NCI-H2227 treated with DMSO at 0.1 percent for 48 hours (cell line): ENCODE results near the gene THRAP3.
A peak's percentile ranks its signal among the peaks of the same experiment; 100 is the strongest.
"Not testable (repeated sequence)": the region's sequence is repeated elsewhere in the genome, so short reads cannot be mapped to it uniquely, and the experiment has no call there.

Source experiments
- DNase-seq: peaks from one replicate; lab custom pipeline; 2025; lab: John Stamatoyannopoulos, UW

THRAP3 gene

DNA sequence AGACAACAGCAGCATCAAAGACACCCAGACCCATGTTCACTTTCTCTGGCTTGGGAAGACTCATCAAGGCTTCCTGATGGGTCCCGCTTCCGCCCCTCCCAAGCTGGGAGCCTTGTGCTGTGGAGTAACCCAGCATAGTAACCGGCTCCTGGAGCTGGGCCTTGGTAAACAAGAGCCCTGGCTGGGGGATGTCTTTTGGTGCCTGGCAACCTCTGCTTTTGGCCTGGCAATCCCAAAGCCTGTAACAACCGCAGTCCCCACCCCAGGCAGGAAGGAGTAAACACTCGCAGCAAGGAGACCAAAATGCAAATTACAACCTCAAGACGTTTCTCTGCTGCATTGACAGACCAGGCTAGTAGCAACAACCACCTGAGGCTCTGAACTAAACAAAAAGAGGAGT is 16.9 kb upstream of the THRAP3 start:
- DNase-seq: no peak

GRCh38 chr1:36208978-36209703 is 15.1 kb upstream of the THRAP3 start:
- DNase-seq: no peak

GRCh38 chr1:36211307-36211706 is 12.9 kb upstream of the THRAP3 start:
- no peak for DNase-seq

DNA sequence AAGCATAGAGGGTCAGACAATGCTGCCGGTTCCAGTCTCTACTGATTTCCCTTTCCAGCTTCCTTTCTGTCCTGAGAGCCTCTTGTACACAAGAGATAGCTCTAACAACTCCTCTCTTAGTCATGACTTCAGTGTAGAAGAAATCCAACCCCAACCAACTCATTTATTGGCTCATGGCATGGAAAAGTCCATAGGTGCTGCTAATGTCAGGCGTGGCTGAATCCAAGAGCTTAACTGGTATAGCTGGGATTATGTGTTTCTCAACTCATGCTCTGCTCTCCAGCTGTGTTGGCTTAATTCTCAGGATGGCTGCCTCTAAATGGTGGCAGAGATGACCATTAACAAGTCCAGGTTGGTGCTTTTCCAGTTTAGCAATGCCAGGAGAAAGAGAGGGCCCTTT is 12.4 kb upstream of the THRAP3 start:
- no peak for DNase-seq

DNA sequence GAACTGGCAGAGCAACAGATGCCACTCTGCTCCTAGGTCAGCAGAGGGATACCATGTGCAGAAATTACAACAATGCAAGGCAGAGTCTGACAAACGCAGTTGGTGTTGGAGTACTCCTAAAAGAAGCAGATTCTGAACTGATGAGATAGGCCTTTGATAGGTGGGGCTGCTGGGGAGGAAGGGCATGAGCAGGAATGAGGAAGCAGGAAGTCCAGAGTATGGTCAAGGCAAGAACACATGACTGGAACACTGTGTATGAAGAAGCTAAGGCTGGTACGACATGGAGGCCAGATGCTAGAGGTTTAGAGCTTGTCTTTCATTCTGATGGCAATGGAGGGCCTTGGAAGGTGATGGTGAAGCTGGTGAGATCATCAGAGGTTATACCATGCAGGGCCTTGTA is 11.5 kb upstream of the THRAP3 start:
- DNase-seq: no peak

GRCh38 chr1:36217670-36218069 is 6.6 kb upstream of the THRAP3 start:
- DNase-seq: no peak

- DNase-seq: not testable (repeated sequence)
These were observed 2.3 kb upstream of the THRAP3 start for GRCh38 chr1:36221901-36222300.

DNA sequence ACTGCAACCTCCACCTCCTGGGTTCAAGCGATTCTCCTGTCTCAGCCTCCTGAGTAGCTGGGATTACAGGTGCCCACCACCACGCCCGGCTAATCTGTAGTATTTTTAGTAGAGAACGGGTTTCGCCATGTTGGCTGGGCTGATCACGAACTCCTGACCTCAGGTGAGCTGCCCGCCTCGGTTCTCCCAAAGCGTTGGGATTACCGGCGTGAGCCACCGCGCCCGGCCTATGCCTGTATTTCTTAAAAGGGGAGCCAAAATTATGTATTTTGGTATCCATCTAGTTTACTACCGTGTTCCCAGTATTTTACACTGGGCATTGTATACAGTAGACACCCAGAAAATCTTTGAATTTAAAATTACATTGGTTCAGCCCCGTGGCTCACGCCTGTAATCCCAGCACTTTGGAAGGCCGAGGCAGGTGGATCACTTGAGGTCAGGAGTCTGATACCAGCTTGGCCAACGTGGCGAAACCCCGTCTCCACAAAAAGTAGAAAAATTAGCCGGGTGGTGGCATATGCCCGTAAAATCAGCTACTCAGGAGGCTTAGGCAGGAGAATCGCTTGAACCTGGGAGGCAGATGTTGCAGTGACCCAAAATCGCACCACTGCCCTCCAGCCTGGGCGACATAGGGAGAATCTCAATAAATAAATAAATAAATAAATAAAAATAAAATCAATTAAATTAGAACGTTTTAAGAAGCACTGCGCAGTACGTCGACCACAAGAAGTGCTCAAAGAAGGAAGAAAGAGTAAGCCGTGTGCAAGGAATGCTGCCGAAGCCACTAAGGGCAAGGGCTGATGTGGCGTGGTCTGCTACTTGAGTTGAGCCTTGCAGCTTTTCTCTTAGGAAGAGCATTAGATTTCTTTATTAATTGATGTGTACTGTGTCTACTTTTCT is 1.5 kb upstream of the THRAP3 start:
- peak; percentile 66 for DNase-seq

DNA sequence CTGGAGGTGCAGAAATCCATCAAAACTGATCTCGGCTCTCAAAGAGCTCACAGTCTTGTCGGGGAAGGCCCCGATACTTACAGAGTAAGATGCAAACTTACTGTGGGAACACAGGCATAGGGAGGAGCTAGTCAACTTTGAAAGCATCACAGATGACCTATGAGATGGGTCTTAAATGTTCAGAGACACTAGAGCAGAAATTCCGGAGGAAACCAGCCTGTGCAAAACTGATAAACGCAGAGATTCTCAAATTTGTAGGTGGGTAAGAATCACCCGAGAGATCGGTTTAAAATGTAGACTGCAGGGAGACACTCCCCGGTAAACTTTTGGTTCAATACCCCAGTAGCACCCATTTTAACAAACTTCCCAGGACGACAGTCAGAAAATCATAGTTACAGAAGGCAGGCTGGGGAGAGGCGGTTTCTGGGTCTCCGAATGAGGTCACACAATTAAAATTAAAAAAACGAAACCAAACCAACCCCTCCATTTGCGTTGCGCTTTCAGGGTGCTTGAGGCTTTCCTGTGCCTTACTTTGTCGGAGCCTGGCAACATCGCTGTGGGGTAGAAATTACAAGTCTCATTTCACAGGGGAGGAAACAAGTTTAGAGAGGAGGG is 755 bp upstream of the THRAP3 start:
- peak; percentile 66 for DNase-seq

- peak; percentile 92 for DNase-seq
These were observed 467 bp downstream of the THRAP3 start for GRCh38 chr1:36224537-36225282.

DNA sequence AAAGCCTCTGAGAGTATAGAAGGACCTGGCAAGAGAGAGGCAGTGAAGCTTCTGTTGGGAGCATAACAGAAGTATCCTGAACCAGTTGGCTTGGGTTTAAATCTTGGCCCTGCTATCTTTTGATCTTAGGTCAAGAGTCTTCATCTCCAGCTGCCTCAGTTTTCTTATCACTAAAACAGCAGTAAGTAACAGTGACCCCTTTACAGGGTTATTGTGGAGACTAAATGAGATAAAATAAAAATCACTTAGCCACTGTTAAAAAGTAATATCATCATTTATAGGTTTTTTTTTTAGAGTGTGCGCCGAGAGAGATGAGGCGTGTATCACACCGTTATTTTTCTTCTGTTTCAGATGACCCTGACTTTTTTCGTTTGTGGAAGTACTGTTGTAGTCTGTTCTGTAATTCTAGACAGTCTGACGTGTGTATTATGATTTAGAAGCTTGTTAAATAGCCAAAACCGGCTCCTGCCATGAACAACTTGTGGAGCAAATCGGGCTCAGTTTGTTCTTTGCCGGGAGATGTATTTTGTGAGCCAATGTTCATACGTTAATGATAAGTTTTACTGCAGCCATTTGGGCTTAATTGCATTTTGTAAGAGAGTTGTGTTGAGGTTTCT is 1.1 kb downstream of the THRAP3 start:
- DNase-seq: no peak

- not testable (repeated sequence) for DNase-seq
These were observed 6.0 kb downstream of the THRAP3 start for GRCh38 chr1:36230279-36230678.

- DNase-seq: no peak
These were observed 6.9 kb downstream of the THRAP3 start for GRCh38 chr1:36231191-36231590.

GRCh38 chr1:36232212-36233095 is 8.2 kb downstream of the THRAP3 start:
- no peak for DNase-seq

- no peak for DNase-seq
These were observed 12.1 kb downstream of the THRAP3 start for GRCh38 chr1:36236302-36236701.

DNA sequence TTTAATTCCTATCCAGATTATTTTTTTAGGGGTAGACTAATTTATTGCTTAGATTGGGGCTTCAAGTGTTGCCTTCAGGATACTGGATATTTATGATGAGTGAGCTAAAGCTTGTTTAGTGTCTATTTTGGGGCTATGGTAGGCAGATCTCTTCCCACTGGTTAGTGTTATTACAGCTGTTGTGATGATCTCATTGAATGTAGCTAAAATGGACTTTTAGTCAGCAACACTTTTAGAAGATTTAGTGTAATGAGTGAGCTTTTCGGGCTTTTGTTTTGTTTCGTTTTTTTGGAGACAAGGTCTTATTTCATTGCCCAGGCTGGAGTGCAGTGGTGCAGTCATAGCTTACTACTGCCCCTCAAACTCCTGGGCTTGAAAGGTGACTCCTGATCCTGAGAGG is 14.2 kb downstream of the THRAP3 start:
- no peak for DNase-seq

DNA sequence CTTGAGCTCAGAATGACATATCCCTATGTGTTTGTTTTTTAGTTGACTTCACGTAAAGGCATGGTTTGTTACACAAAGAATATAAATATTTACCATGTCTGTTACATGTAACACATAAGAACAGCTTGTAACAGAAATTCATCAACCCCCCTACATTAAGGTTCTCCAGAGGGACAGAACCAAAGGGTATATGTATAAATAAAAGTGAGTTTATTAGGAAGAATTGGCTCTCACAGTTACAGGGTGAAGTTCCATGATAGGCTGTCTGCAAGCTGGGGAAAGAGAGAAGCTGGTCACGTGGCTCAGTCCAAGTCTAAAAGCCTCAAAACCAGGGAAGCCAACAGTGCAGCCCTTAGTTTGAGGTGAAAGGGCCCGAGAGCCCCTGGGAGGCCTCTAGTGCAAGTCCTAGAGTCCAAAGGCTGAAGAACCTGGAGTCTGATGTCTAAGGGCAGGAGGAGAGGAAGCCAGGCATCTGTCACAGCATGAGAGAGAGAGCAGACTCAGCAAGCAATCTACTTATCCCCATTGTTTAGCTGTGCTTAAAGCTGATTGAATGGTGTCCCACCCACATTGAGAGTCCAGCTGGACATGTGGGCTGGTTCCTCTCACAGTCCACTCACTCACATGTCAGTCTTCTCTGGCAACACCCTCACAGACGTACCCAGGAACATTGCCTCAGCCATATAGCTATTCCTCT is 15.8 kb downstream of the THRAP3 start:
- DNase-seq: peak; percentile 79

DNA sequence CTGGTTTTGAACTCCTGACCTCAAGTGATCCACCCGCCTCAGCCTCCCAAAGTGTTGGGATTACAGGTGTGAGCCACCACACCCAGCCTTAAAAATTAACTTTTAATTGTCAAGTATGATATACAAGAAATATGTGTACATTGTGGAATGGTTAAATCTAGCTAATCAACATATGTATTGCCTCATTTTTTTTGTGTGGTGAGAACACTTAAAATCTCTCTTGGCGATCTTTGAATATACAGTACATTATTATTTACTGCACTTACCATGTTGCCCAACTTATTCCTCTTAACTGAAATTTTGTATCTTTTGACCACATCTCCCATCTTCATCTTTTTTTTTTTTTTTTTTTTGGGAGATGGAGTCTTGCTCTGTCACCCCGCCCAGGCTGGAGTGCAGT is 23.3 kb downstream of the THRAP3 start:
- DNase-seq: no peak

DNA sequence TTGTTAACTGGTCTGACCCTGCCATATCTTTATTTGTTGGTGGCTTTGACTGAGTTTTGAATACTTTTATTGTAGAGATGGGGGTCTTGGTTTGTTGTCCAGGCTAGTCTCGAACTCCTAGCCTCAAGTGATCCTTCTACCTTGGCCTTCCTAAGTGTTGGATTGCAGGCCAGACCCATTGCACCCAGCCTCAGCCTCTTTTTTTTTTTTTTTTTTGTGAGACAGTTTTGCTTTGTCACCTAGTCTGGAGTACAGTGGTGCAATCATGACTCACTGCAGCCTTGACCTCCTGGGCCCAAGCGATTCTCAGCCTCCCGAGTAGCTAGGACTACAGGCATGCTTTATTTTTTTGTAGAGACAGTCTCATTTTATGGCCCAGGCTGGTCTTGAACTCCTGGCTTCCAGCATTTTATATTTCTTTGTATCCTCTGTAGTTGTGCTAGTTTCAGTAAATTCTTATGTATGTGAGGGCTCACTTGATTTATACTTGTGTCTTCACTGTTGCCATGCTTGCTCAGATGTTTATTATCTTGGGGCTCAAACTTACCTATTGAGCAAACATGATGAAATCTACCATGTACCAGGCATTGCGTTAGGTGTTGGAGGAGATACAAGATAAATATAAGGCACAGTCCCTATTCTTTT is 24.1 kb downstream of the THRAP3 start:
- DNase-seq: no peak
